Osteoblast (primary cell): ENCODE measurements around the gene PCDH9. TPM values are rescaled to one million over a fixed set of nuclear protein-coding genes. Genes with fewer than 3 reads are reported as not detected.

Experiments used
- DNase-seq: peaks from one replicate; pipeline ENCODE4 v3.0.0; 2011; ENCODE audit warnings: low spot score, mixed read lengths; ENCODE audit not compliant: insufficient read length; ENCODE audit errors: missing footprints
- H2AFZ ChIP-seq: 2 replicates; pipeline ENCODE4 v1.6.0; 2011; ENCODE audit warnings: mild to moderate bottlenecking, low read length
- H3K27ac ChIP-seq: 2 replicates; pipeline ENCODE4 v1.5.1; 2011; ENCODE audit warnings: mild to moderate bottlenecking, low read depth, low read length, moderate library complexity
- H3K27me3 ChIP-seq: 2 replicates; pipeline ENCODE4 v1.6.0; 2012; ENCODE audit warnings: mild to moderate bottlenecking, control low read depth, inconsistent platforms, low read length, moderate library complexity; ENCODE audit not compliant: insufficient read depth
- H3K36me3 ChIP-seq: 2 replicates; pipeline ENCODE4 v1.5.1; 2011; ENCODE audit warnings: mild to moderate bottlenecking, low read length, control low read depth, moderate library complexity; ENCODE audit not compliant: insufficient read depth
- H3K4me1 ChIP-seq: 2 replicates; pipeline ENCODE4 v1.5.1; 2011; ENCODE audit warnings: mild to moderate bottlenecking, low read length, control low read depth, moderate library complexity; ENCODE audit not compliant: insufficient read depth
- H3K4me2 ChIP-seq: 2 replicates; pipeline ENCODE4 v1.6.0; 2011; ENCODE audit warnings: mild to moderate bottlenecking, low read length; ENCODE audit not compliant: insufficient read depth
- H3K4me3 ChIP-seq: fragments of 200-600 bp; sonication (generic); 3 replicates; pipeline ENCODE4 v1.5.1; 2012; ENCODE audit warnings: mild to moderate bottlenecking, low read length, inconsistent platforms; ENCODE audit not compliant: insufficient read depth
- H3K79me2 ChIP-seq: 2 replicates; pipeline ENCODE4 v1.6.0; 2012; ENCODE audit warnings: mild to moderate bottlenecking, low read length, control low read depth, inconsistent platforms; ENCODE audit not compliant: insufficient read depth
- H3K9me3 ChIP-seq: 2 replicates; pipeline ENCODE4 v1.5.1; 2011; ENCODE audit warnings: low read depth, low read length, control low read depth
- H4K20me1 ChIP-seq: 2 replicates; pipeline ENCODE4 v1.6.0; 2012; ENCODE audit warnings: mild to moderate bottlenecking, low read length, control low read depth; ENCODE audit not compliant: insufficient read depth
- CTCF ChIP-seq: IDR thresholded peaks from 2 replicates; pipeline ENCODE4 v1.5.1; 2011; ENCODE audit warnings: mild to moderate bottlenecking, low read depth, low read length, moderate library complexity; ENCODE audit errors: extremely low read depth
- total RNA-seq: library from RNA; depleted of rRNA; stranded (reverse); fragments of >200 nt; gene quantifications from 2 replicates; pipeline ENCODE4 v1.2.3, GENCODE V29; 2012

PCDH9 gene
- total RNA-seq, 1 donor: 1.1 TPM

GRCh38 chr13:66369666-66370065 lies 860.5 kb downstream of the PCDH9 start:
- no peaks in the 10 kb centered on the region for H3K36me3 ChIP-seq
- DNase-seq: no peak
- no peak overlapping the region for H2AFZ ChIP-seq

GRCh38 chr13:66367356-66367755 lies 862.8 kb downstream of the PCDH9 start:
- Histone ChIP-seq H3K27ac (no peak overlapping the region), H2AFZ (peak overlapping the region; percentile 19), H3K9me3 (no peaks in the 10 kb centered on the region), H3K4me3 (no peak overlapping the region), H4K20me1 (no peaks in the 10 kb centered on the region), H3K79me2 (no peaks in the 10 kb centered on the region), H3K4me2 (no peak overlapping the region), H3K27me3 (no peaks in the 10 kb centered on the region), H3K36me3 (no peaks in the 10 kb centered on the region), H3K4me1 (no peaks in the 10 kb centered on the region)
- no peak for TF ChIP-seq CTCF
- DNase-seq: peak; percentile 39

More at GRCh38 chr13:66369666-66370065, 860.5 kb downstream of the PCDH9 start:
- Histone ChIP-seq H3K4me2 (no peak overlapping the region), H3K4me3 (no peak overlapping the region), H3K27ac (no peak overlapping the region), H3K27me3 (no peaks in the 10 kb centered on the region), H3K4me1 (no peaks in the 10 kb centered on the region), H3K9me3 (no peaks in the 10 kb centered on the region), H3K79me2 (no peaks in the 10 kb centered on the region), H4K20me1 (no peaks in the 10 kb centered on the region)
- TF ChIP-seq CTCF: no peak

GRCh38 chr13:66365101-66365500 lies 865.0 kb downstream of the PCDH9 start:
- no peaks in the 10 kb centered on the region for H4K20me1 ChIP-seq

GRCh38 chr13:66364346-66364745 lies 865.8 kb downstream of the PCDH9 start:
- Histone ChIP-seq H3K4me1 (no peaks in the 10 kb centered on the region), H3K27me3 (no peaks in the 10 kb centered on the region), H3K4me3 (no peak overlapping the region), H3K79me2 (no peaks in the 10 kb centered on the region), H2AFZ (no peak overlapping the region), H3K36me3 (no peaks in the 10 kb centered on the region), H3K9me3 (no peaks in the 10 kb centered on the region), H4K20me1 (no peaks in the 10 kb centered on the region), H3K4me2 (no peak overlapping the region), H3K27ac (no peak overlapping the region)
- no peak for TF ChIP-seq CTCF
- DNase-seq: no peak

More at GRCh38 chr13:66365101-66365500, 865.0 kb downstream of the PCDH9 start:
- Histone ChIP-seq H3K27ac (no peak overlapping the region), H3K27me3 (no peaks in the 10 kb centered on the region), H3K79me2 (no peaks in the 10 kb centered on the region), H3K4me2 (no peak overlapping the region), H3K36me3 (no peaks in the 10 kb centered on the region), H3K9me3 (no peaks in the 10 kb centered on the region), H3K4me1 (no peaks in the 10 kb centered on the region), H2AFZ (no peak overlapping the region), H3K4me3 (no peak overlapping the region)
- DNase-seq: no peak
- TF ChIP-seq CTCF: no peak
